Nephron (organoid): ENCODE measurements around the gene SUPV3L1.
A peak's percentile ranks its signal among the peaks of the same experiment; 100 is the strongest.

Experiments used
- H3K27ac Mint-ChIP-seq, 3 experiments: 2 replicates each; pipeline ENCODE4 v1.8.0; 2020; ENCODE audit warnings: mixed read lengths in 3 of 3, mild to moderate bottlenecking in 2 of 3, moderate library complexity in 1 of 3
- H3K27me3 Mint-ChIP-seq: 2 replicates; pipeline ENCODE4 v1.8.0; 2021; ENCODE audit warnings: low read depth, mild to moderate bottlenecking, moderate library complexity, mixed read lengths
- H3K36me3 Mint-ChIP-seq: 2 replicates; pipeline ENCODE4 v1.8.0; 2020; ENCODE audit warnings: low read depth, mixed read lengths
- H3K4me1 Mint-ChIP-seq: 2 replicates; pipeline ENCODE4 v1.8.0; 2020; ENCODE audit warnings: mixed read lengths
- H3K4me3 Mint-ChIP-seq, 3 experiments: 2 replicates each; pipeline ENCODE4 v1.8.0; 2020; ENCODE audit warnings: mild to moderate bottlenecking in 3 of 3, mixed read lengths in 3 of 3, moderate library complexity in 2 of 3
- H3K9me3 Mint-ChIP-seq: 2 replicates; pipeline ENCODE4 v1.8.0; 2020; ENCODE audit warnings: mixed read lengths
- CTCF ChIP-seq, 3 experiments: fragments of 200-600 bp; sonication (generic); IDR thresholded peaks; one replicate each; pipeline ENCODE4 v1.5.0; 2021; ENCODE audit warnings: antibody characterized with exemption in 3 of 3; ENCODE audit not compliant: unreplicated experiment in 3 of 3

SUPV3L1 gene

GRCh38 chr10:69145329-69145728, 34.7 kb upstream of the SUPV3L1 start:
- Mint-ChIP-seq H3K27me3 (no peaks in the 10 kb centered on the region), H3K36me3 (peaks cover 27% of the 10 kb centered on the region), H3K4me3 (no peak overlapping the region), H3K9me3 (no peaks in the 10 kb centered on the region), H3K27ac (no peak overlapping the region), H3K4me1 (no peaks in the 10 kb centered on the region)
- no peak for TF ChIP-seq CTCF (IDR thresholded peaks at IDR 0.05; ENCODE audit: unreplicated experiment in 3 of 3)

- H3K36me3 Mint-ChIP-seq, result peaks cover 27% of the 10 kb centered on the region
- no peak for TF ChIP-seq CTCF (IDR thresholded peaks at IDR 0.05; ENCODE audit: unreplicated experiment in 3 of 3)
- H3K4me3 Mint-ChIP-seq, result no peak overlapping the region
- H3K27me3 Mint-ChIP-seq, result no peaks in the 10 kb centered on the region
- no peak overlapping the region for H3K27ac Mint-ChIP-seq
- H3K9me3 Mint-ChIP-seq, result no peaks in the 10 kb centered on the region
- no peaks in the 10 kb centered on the region for H3K4me1 Mint-ChIP-seq
These were observed 34.2 kb upstream of the SUPV3L1 start for GRCh38 chr10:69145864-69146263.

- peaks cover 24% of the 10 kb centered on the region for H3K36me3 Mint-ChIP-seq
- no peaks in the 10 kb centered on the region for H3K4me1 Mint-ChIP-seq
- H3K4me3 Mint-ChIP-seq, result no peak overlapping the region
- no peaks in the 10 kb centered on the region for H3K9me3 Mint-ChIP-seq
- TF ChIP-seq CTCF (IDR thresholded peaks at IDR 0.05; ENCODE audit: unreplicated experiment in 3 of 3), result no peak
- H3K27me3 Mint-ChIP-seq, result no peaks in the 10 kb centered on the region
- H3K27ac Mint-ChIP-seq, result no peak overlapping the region
These were observed 33.3 kb upstream of the SUPV3L1 start for GRCh38 chr10:69146759-69147158.

GRCh38 chr10:69151984-69152383, 28.1 kb upstream of the SUPV3L1 start:
- H3K27me3 Mint-ChIP-seq, result no peaks in the 10 kb centered on the region
- no peaks in the 10 kb centered on the region for H3K4me1 Mint-ChIP-seq
- H3K36me3 Mint-ChIP-seq, result peaks cover 4% of the 10 kb centered on the region
- no peak overlapping the region for H3K4me3 Mint-ChIP-seq
- no peaks in the 10 kb centered on the region for H3K9me3 Mint-ChIP-seq
- TF ChIP-seq CTCF (IDR thresholded peaks at IDR 0.05; ENCODE audit: unreplicated experiment in 3 of 3), result no peak
- H3K27ac Mint-ChIP-seq, result no peak overlapping the region

GRCh38 chr10:69153227-69153626, 26.8 kb upstream of the SUPV3L1 start:
- no peaks in the 10 kb centered on the region for H3K27me3 Mint-ChIP-seq
- no peaks in the 10 kb centered on the region for H3K9me3 Mint-ChIP-seq
- H3K36me3 Mint-ChIP-seq, result peaks cover 13% of the 10 kb centered on the region
- H3K27ac Mint-ChIP-seq, result no peak overlapping the region
- TF ChIP-seq CTCF (IDR thresholded peaks at IDR 0.05; ENCODE audit: unreplicated experiment in 3 of 3), result no peak
- no peak overlapping the region for H3K4me3 Mint-ChIP-seq
- H3K4me1 Mint-ChIP-seq, result no peaks in the 10 kb centered on the region

GRCh38 chr10:69160809-69161241, 19.2 kb upstream of the SUPV3L1 start:
- H3K9me3 Mint-ChIP-seq, result no peaks in the 10 kb centered on the region
- no peak overlapping the region for H3K4me3 Mint-ChIP-seq
- H3K36me3 Mint-ChIP-seq, result peaks cover 25% of the 10 kb centered on the region
- TF ChIP-seq CTCF (IDR thresholded peaks at IDR 0.05; ENCODE audit: unreplicated experiment in 3 of 3), result no peak
- H3K27ac Mint-ChIP-seq, result peak overlapping the region in 2 of 3 experiments; percentile 40 to 55
- no peaks in the 10 kb centered on the region for H3K4me1 Mint-ChIP-seq
- H3K27me3 Mint-ChIP-seq, result no peaks in the 10 kb centered on the region
